SK-N-SH (cell line): ENCODE results near the gene ANKRD12. TPM values are rescaled to one million over a fixed set of nuclear protein-coding genes. Genes with fewer than 3 reads are reported as not detected.

ENCODE experiments used
- CTCF ChIA-PET: fragments of 300-600, 350-600 bp; formaldehyde crosslinking; extraction: SDS; loops from one replicate; lab custom pipeline; 2021; lab: Yijun Ruan, JAX
- POLR2A ChIA-PET: fragments of 350-600 bp; sonication (Branson Sonifier 250); formaldehyde crosslinking; extraction: SDS; loops from one replicate; lab custom pipeline; 2020; ENCODE audit warnings: antibody characterized with exemption, inconsistent platforms; lab: Yijun Ruan, JAX
- DNase-seq: peaks from one replicate; pipeline ENCODE4 v3.0.0; 2012
- H2AFZ ChIP-seq: fragments of 200-600 bp; sonication (generic); 2 replicates; pipeline ENCODE4 v1.8.1; 2016; ENCODE audit warnings: antibody characterized with exemption, mild to moderate bottlenecking, low read depth
- H3F3A ChIP-seq: fragments of 200-600 bp; sonication (generic); replicated peaks from 2 replicates; pipeline ENCODE3; 2016; ENCODE audit warnings: antibody characterized with exemption, mild to moderate bottlenecking; ENCODE audit not compliant: insufficient read depth
- H3K27ac ChIP-seq, 2 experiments: fragments of 200-500 bp in 1 of 2; fragments of 200-600 bp in 1 of 2; sonication (Bioruptor generic) in 1 of 2; sonication (generic), shearing (Covaris generic) in 1 of 2; 2 replicates each; pipeline versions ENCODE4 v1.5.1 to v1.6.1; 2014 to 2016; ENCODE audit warnings: low read depth in 2 of 2, inconsistent platforms in 1 of 2, low read length in 1 of 2, mild to moderate bottlenecking in 1 of 2, mixed read lengths in 1 of 2
- H3K27me3 ChIP-seq: fragments of 200-600 bp; sonication (generic), shearing (Covaris generic); 2 replicates; pipeline ENCODE4 v1.6.1; 2016; ENCODE audit warnings: mixed run types; ENCODE audit not compliant: insufficient read depth
- H3K36me3 ChIP-seq, 2 experiments: fragments of 200-500 bp in 1 of 2; fragments of 200-600 bp in 1 of 2; sonication (Bioruptor generic) in 1 of 2; sonication (generic) in 1 of 2; replicated peaks in 1 of 2; 2 replicates each; pipeline versions ENCODE3 to v1.5.1; 2014 to 2016; ENCODE audit warnings: low read length in 1 of 2, mild to moderate bottlenecking in 1 of 2; ENCODE audit not compliant: insufficient read depth in 2 of 2, control insufficient read depth in 1 of 2
- H3K4me1 ChIP-seq, 2 experiments: fragments of 200-500 bp in 1 of 2; fragments of 200-600 bp in 1 of 2; sonication (Bioruptor generic) in 1 of 2; sonication (generic), shearing (Covaris generic) in 1 of 2; 2 replicates each; pipeline versions ENCODE4 v1.5.1 to v1.6.1; 2014 to 2016; ENCODE audit warnings: low read depth in 1 of 2, low read length in 1 of 2, mixed run types in 1 of 2; ENCODE audit not compliant: insufficient read depth in 2 of 2, control insufficient read depth in 1 of 2
- H3K4me2 ChIP-seq: fragments of 200-600 bp; sonication (generic), shearing (Covaris generic); 2 replicates; pipeline ENCODE4 v1.6.1; 2017; ENCODE audit warnings: mixed run types
- H3K4me3 ChIP-seq, 2 experiments: fragments of 200-500 bp in 1 of 2; fragments of 200-600 bp in 1 of 2; sonication (Bioruptor generic) in 1 of 2; sonication (generic), shearing (Covaris generic) in 1 of 2; 2 replicates each; pipeline versions ENCODE4 v1.5.1 to v1.8.1; 2014 to 2016; ENCODE audit warnings: low read depth in 2 of 2, inconsistent platforms in 1 of 2, low read length in 1 of 2, mild to moderate bottlenecking in 1 of 2, mixed read lengths in 1 of 2, moderate library complexity in 1 of 2
- H3K79me2 ChIP-seq: fragments of 200-600 bp; sonication (generic); 2 replicates; pipeline ENCODE4 v1.8.1; 2017; ENCODE audit warnings: mild to moderate bottlenecking; ENCODE audit not compliant: insufficient read depth
- H3K9ac ChIP-seq: fragments of 200-600 bp; sonication (generic); 2 replicates; pipeline ENCODE4 v1.6.1; 2017; ENCODE audit warnings: mixed run types
- H3K9me2 ChIP-seq: fragments of 200-600 bp; sonication (generic); 2 replicates; pipeline ENCODE4 v1.6.1; 2017; ENCODE audit warnings: mixed run types
- H3K9me3 ChIP-seq: fragments of 200-600 bp; sonication (generic); 2 replicates; pipeline ENCODE4 v1.6.1; 2017; ENCODE audit warnings: mixed run types, mild to moderate bottlenecking, moderate library complexity
- H4K20me1 ChIP-seq: fragments of 200-600 bp; sonication (generic); 2 replicates; pipeline ENCODE4 v1.6.1; 2017; ENCODE audit warnings: mild to moderate bottlenecking, mixed run types; ENCODE audit not compliant: insufficient read depth
- CTCF ChIP-seq: fragments of 200-600 bp; sonication (generic); IDR thresholded peaks from 2 replicates; pipeline ENCODE4 v1.6.1; 2017; ENCODE audit warnings: antibody characterized with exemption, mild to moderate bottlenecking, moderate library complexity
- ELF1 ChIP-seq: IDR thresholded peaks from 2 replicates; pipeline ENCODE4 v1.4.0; 2012
- EP300 ChIP-seq, 2 experiments: IDR thresholded peaks; 2 replicates each; pipeline versions ENCODE4 v1.4.0 to v1.6.1; 2012; ENCODE audit warnings: borderline replicate concordance in 1 of 2, low read depth in 1 of 2, low read length in 1 of 2
- FOSL2 ChIP-seq: IDR thresholded peaks from 2 replicates; pipeline ENCODE4 v1.4.0; 2012; ENCODE audit warnings: low read depth, mild to moderate bottlenecking, moderate library complexity, borderline replicate concordance
- FOXJ3 ChIP-seq: sonication (generic); formaldehyde crosslinking; IDR thresholded peaks from 2 replicates; pipeline ENCODE4 v1.5.1; 2020; ENCODE audit warnings: mild to moderate bottlenecking, missing genetic modification reagents
- FOXM1 ChIP-seq: IDR thresholded peaks from 2 replicates; pipeline ENCODE4 v1.4.0; 2012; ENCODE audit warnings: low read depth, mild to moderate bottlenecking
- GABPA ChIP-seq: IDR thresholded peaks from 2 replicates; pipeline ENCODE4 v1.4.0; 2012; ENCODE audit warnings: low read depth, mild to moderate bottlenecking
- MAX ChIP-seq: IDR thresholded peaks from 2 replicates; pipeline ENCODE4 v1.4.0; 2012; ENCODE audit warnings: low read depth
- POLR2AphosphoS5 ChIP-seq: IDR thresholded peaks from 2 replicates; pipeline ENCODE4 v1.6.1; 2012; ENCODE audit warnings: low read depth, low read length
- RAD21 ChIP-seq: IDR thresholded peaks from 2 replicates; pipeline ENCODE4 v1.6.1; 2012; ENCODE audit warnings: mild to moderate bottlenecking, low read length
- RCOR1 ChIP-seq: fragments of 150-350 bp; IDR thresholded peaks from 2 replicates; pipeline ENCODE4 v1.6.1; 2017; ENCODE audit warnings: antibody characterized with exemption, low read length
- REST ChIP-seq: IDR thresholded peaks from 2 replicates; pipeline ENCODE4 v1.6.1; 2012; ENCODE audit warnings: mild to moderate bottlenecking, low read depth, low read length, moderate library complexity
- RXRA ChIP-seq: IDR thresholded peaks from 2 replicates; pipeline ENCODE4 v1.4.0; 2012; ENCODE audit warnings: low read depth, mild to moderate bottlenecking, borderline replicate concordance
- SIN3A ChIP-seq: IDR thresholded peaks from 2 replicates; pipeline ENCODE4 v1.6.1; 2012; ENCODE audit warnings: low read depth, mild to moderate bottlenecking, low read length, moderate library complexity, borderline replicate concordance
- TAF1 ChIP-seq: IDR thresholded peaks from 2 replicates; pipeline ENCODE4 v1.6.1; 2012; ENCODE audit warnings: low read depth, mild to moderate bottlenecking, low read length, moderate library complexity, borderline replicate concordance
- TEAD4 ChIP-seq: IDR thresholded peaks from 2 replicates; pipeline ENCODE4 v1.4.0; 2012; ENCODE audit warnings: mild to moderate bottlenecking, borderline replicate concordance; ENCODE audit not compliant: insufficient read depth
- ZBTB33 ChIP-seq: IDR thresholded peaks from 2 replicates; pipeline ENCODE4 v1.4.0; 2012; ENCODE audit warnings: low read depth, borderline replicate concordance
- WGBS: methylation state at CpG from one replicate; pipeline ENCODE4 v1.1.6; 2017; ENCODE audit warnings: low lambda C conversion rate; 5-methylcytosine and 5-hydroxymethylcytosine counted together
- polyA plus RNA-seq, 3 experiments: library from polyadenylated mRNA; depleted of rRNA; stranded (reverse); fragments of >200 nt; gene quantifications; 2 replicates each; pipeline ENCODE4 v1.2.3, GENCODE V29; 2012
- TF ChIP-seq, protein P1 (sequence below): IDR thresholded peaks from 2 replicates; pipeline ENCODE4; 2012

The ANKRD12 gene
- polyA plus RNA-seq, 1 of the 3 experiments (the other 2 are of a cell fraction): 1.3 TPM

GRCh38 chr18:9296233-9297006 lies 159.8 kb downstream of the ANKRD12 start:
- CTCF ChIA-PET: interaction anchor here (1.0 kb wide), 1 partner anchor 8 kb away, joined by 3 read pairs; no protein-coding TSS in a partner anchor

GRCh38 chr18:9297007-9297393 lies 160.4 kb downstream of the ANKRD12 start:
- Histone ChIP-seq H4K20me1 (no peaks in the 10 kb centered on the region), H3K9me2 (no peaks in the 10 kb centered on the region), H3K27ac (no peak overlapping the region), H3K4me1 (no peaks in the 10 kb centered on the region), H3K36me3 (no peaks in the 10 kb centered on the region), H3F3A (no peaks in the 10 kb centered on the region), H3K79me2 (no peaks in the 10 kb centered on the region), H3K9me3 (no peaks in the 10 kb centered on the region), H3K4me2 (no peak overlapping the region), H3K9ac (no peak overlapping the region), H3K27me3 (no peaks in the 10 kb centered on the region), H2AFZ (no peak overlapping the region), H3K4me3 (no peak overlapping the region)
- whole genome bisulfite sequencing: no CpG with 5 or more reads among the region's 24 CpGs
- ChIA-PET POLR2A (no interaction called here), CTCF (interaction anchor here (1.0 kb wide), 1 partner anchor 8 kb away, joined by 3 read pairs; no protein-coding TSS in a partner anchor)
- no peak for DNase-seq
- TF ChIP-seq REST (no peak), RXRA (no peak), ELF1 (no peak), FOSL2 (no peak), RCOR1 (no peak), RAD21 (no peak), SIN3A (no peak), EP300 (IDR thresholded peaks at IDR 0.05; ENCODE audit: borderline replicate concordance in 1 of 2, low read depth in 1 of 2, low read length in 1 of 2) (no peak), CTCF (no peak), ZBTB33 (no peak), MAX (no peak), TAF1 (no peak)
- TF ChIP-seq, protein P1, sequence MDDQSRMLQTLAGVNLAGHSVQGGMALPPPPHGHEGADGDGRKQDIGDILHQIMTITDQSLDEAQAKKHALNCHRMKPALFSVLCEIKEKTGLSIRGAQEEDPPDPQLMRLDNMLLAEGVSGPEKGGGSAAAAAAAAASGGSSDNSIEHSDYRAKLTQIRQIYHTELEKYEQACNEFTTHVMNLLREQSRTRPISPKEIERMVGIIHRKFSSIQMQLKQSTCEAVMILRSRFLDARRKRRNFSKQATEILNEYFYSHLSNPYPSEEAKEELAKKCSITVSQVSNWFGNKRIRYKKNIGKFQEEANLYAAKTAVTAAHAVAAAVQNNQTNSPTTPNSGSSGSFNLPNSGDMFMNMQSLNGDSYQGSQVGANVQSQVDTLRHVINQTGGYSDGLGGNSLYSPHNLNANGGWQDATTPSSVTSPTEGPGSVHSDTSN: no peak

More at GRCh38 chr18:9296233-9297006, 159.8 kb downstream of the ANKRD12 start:
- no peak overlapping the region for H3K4me2 ChIP-seq
- H2AFZ ChIP-seq: no peak overlapping the region
- H3F3A ChIP-seq: no peaks in the 10 kb centered on the region
- H3K79me2 ChIP-seq: no peaks in the 10 kb centered on the region
- 69% methylated on average over 7 of the region's 15 CpGs for WGBS
- no peaks in the 10 kb centered on the region for H3K27me3 ChIP-seq
- H3K9me2 ChIP-seq: no peaks in the 10 kb centered on the region
- H4K20me1 ChIP-seq: no peaks in the 10 kb centered on the region
- no peak overlapping the region for H3K4me3 ChIP-seq
- H3K4me1 ChIP-seq: no peaks in the 10 kb centered on the region
- TF ChIP-seq FOXM1 (no peak), FOSL2 (no peak), GABPA (no peak), EP300 (IDR thresholded peaks at IDR 0.05; ENCODE audit: borderline replicate concordance in 1 of 2, low read depth in 1 of 2, low read length in 1 of 2) (no peak), POLR2AphosphoS5 (no peak), MAX (no peak), TEAD4 (no peak), FOXJ3 (CRISPR knock-in tag) (no peak)
- no peaks in the 10 kb centered on the region for H3K36me3 ChIP-seq
- H3K27ac ChIP-seq: no peak overlapping the region
- H3K9ac ChIP-seq: no peak overlapping the region
- no peaks in the 10 kb centered on the region for H3K9me3 ChIP-seq
- DNase-seq: no peak
- POLR2A ChIA-PET: no interaction called here
